Breast epithelium (tissue), 4 donors: ENCODE data around the gene AZU1. TPM values are rescaled to one million over a fixed set of nuclear protein-coding genes. Genes with fewer than 3 reads are reported as not detected.
A peak's percentile ranks its signal among the peaks of the same experiment; 100 is the strongest.

Experiments used
- DNase-seq, 2 donors: peaks; one replicate each; pipeline ENCODE4 v3.0.0-alpha.2; 2019; ENCODE audit warnings: low spot score in 2 of 2
- H3K27ac ChIP-seq, 2 donors: fragments of 200-600 bp; sonication (generic) in 1 of 2; one replicate each; pipeline ENCODE4 v1.5.1; 2016 to 2019; ENCODE audit warnings: mild to moderate bottlenecking in 1 of 2
- H3K27me3 ChIP-seq, 2 donors: fragments of 200-600 bp; sonication (generic) in 1 of 2; one replicate each; pipeline versions ENCODE4 v1.5.1 to v1.6.0; 2017 to 2019; ENCODE audit warnings: control low read depth in 1 of 2, mild to moderate bottlenecking in 1 of 2
- H3K36me3 ChIP-seq: fragments of 200-600 bp; one replicate; pipeline ENCODE4 v1.5.1; 2019
- H3K4me1 ChIP-seq, 2 donors: fragments of 200-600 bp; sonication (generic); one replicate each; pipeline ENCODE4 v1.5.1; 2016 to 2019; ENCODE audit warnings: control low read depth in 1 of 2
- H3K4me3 ChIP-seq, 3 donors: fragments of 200-600 bp; sonication (generic); 1 replicate in 2 of 3; 2 replicates in 1 of 3; pipeline ENCODE4 v1.5.1; 2016 to 2019; ENCODE audit warnings: mild to moderate bottlenecking in 3 of 3, moderate library complexity in 2 of 3
- H3K9me3 ChIP-seq, 2 donors: fragments of 200-600 bp; sonication (generic) in 1 of 2; one replicate each; pipeline ENCODE4 v1.5.1; 2016 to 2019; ENCODE audit warnings: control low read depth in 1 of 2
- POLR2A ChIP-seq: fragments of 450-650 bp; IDR thresholded peaks from one replicate; pipeline ENCODE4 v1.6.1; 2016; ENCODE audit warnings: antibody characterized with exemption, mild to moderate bottlenecking, moderate library complexity
- POLR2AphosphoS5 ChIP-seq, 3 donors: sonication (generic); formaldehyde crosslinking; IDR thresholded peaks; one replicate each; pipeline ENCODE4 v1.6.1; 2017; ENCODE audit warnings: antibody characterized with exemption in 3 of 3
- intact Hi-C: fragments of 100-400 bp; cut with DNase I; formaldehyde crosslinking; loops from one replicate; pipeline ENCODE4 v1.15.1; 2023; ENCODE audit warnings: low total_unique reads
- total RNA-seq, 3 donors: library from RNA; depleted of rRNA; stranded (reverse); fragments of >200 nt; gene quantifications; one replicate each; pipeline ENCODE4 v1.1.0, GENCODE V29; 2016
- TF ChIP-seq, protein P1 (sequence below), 3 donors: fragments of 450-650 bp; IDR thresholded peaks; one replicate each; pipeline ENCODE4 v1.5.1; 2016 to 2017; ENCODE audit warnings: antibody characterized with exemption in 3 of 3, mild to moderate bottlenecking in 3 of 3, moderate library complexity in 3 of 3

Gene AZU1
- total RNA-seq, 3 donors from 2014 or later = 0.29 TPM; not detected in 2

DNA sequence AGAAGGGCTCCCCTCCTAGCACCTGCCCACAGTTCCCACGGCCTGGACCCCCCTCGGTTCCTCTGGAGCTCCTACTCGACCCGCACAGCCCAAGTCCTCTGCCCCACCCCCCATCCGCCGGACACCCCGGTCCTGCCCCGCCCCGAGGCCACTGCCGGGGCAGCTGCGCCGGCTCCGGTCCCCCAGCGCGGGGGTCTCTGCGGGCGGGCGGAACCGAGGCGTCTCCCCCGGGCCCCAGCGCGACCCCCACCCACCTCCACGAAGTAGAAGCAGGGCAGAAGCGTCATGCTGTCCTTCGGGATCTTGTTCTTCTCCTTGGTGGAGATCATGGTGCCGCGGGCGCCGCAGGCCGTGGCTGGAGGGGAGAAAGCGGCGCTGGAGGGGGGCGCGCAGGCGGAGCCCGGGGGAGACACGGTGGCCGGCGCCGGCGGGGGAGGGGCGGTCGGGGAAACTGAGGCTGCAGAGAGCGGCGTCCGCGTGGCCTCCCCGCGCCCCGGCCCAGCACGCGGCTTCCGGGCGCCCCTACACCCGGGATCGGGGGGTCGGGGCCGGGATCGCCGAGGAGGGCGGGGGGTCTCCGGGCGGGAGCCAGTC is 6.3 kb upstream of the AZU1 start:
- TF ChIP-seq POLR2A (no peak), POLR2AphosphoS5 (IDR thresholded peaks at IDR 0.05) (no peak)
- TF ChIP-seq, protein P1, sequence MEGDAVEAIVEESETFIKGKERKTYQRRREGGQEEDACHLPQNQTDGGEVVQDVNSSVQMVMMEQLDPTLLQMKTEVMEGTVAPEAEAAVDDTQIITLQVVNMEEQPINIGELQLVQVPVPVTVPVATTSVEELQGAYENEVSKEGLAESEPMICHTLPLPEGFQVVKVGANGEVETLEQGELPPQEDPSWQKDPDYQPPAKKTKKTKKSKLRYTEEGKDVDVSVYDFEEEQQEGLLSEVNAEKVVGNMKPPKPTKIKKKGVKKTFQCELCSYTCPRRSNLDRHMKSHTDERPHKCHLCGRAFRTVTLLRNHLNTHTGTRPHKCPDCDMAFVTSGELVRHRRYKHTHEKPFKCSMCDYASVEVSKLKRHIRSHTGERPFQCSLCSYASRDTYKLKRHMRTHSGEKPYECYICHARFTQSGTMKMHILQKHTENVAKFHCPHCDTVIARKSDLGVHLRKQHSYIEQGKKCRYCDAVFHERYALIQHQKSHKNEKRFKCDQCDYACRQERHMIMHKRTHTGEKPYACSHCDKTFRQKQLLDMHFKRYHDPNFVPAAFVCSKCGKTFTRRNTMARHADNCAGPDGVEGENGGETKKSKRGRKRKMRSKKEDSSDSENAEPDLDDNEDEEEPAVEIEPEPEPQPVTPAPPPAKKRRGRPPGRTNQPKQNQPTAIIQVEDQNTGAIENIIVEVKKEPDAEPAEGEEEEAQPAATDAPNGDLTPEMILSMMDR (IDR thresholded peaks at IDR 0.05) = no peak
- intact Hi-C loops = no loop called here
- Histone ChIP-seq H3K27ac (peak overlapping the region in 1 of 2 donors; percentile 1), H3K4me3 (peak overlapping the region; percentile 26 to 71 (median 49)), H3K36me3 (no peaks in the 10 kb centered on the region), H3K27me3 (peaks cover 12 to 19% of the 10 kb centered on the region in 2 donors), H3K4me1 (peaks cover 4 to 7% of the 10 kb centered on the region in 2 donors), H3K9me3 (no peaks in the 10 kb centered on the region)
- DNase-seq = no peak

DNA sequence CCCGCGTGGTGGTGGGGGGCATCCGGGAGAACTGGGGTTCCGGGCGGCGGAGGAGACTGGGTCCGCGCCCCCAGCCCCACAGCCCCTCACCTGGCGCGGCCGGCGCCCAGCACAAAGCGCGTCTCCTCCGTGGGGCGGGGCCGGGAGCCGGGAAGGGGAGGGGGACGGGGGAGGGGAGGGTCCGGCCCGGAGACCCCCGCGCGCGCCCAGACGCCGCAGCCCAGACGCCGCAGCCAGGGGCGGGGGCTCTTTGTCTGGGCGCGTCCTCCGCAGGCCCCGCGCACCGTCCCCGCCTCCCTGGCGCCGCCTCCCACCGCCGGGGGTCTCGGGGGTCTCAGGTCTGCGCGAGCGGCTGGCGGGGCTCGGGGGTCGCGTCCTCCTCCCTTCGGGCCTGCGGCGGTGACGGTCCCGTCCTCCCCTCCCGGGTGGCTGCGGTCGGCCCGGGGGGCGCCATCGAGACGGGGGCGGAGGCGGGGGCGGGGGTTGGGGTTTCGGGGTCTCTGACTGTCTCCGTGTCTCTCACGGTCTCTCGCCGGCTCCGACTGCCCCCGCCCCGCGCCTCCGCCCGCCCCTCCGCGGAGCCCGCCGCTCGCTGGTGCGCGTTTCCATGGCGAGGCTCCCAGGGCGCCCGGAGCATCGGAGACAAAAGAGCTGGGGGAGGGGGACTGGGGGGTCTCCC is 5.7 kb upstream of the AZU1 start, which contains the start of gene PLPPR3:
TSS of gene PLPPR3 (minus strand) at position 131 of the 679 bp plus-strand sequence. CDS start 396 bp downstream, outside the sequence.
- TF ChIP-seq POLR2A = no peak
- TF ChIP-seq POLR2AphosphoS5 (IDR thresholded peaks at IDR 0.05) = no peak
- TF ChIP-seq, protein P1 (IDR thresholded peaks at IDR 0.05) = no peak
- Histone ChIP-seq H3K36me3 (no peaks in the 10 kb centered on the region), H3K27me3 (peaks cover 12 to 19% of the 10 kb centered on the region in 2 donors), H3K4me3 (peak within 1 kb of the TSS; percentile 26 to 71 (median 49)), H3K9me3 (no peaks in the 10 kb centered on the region), H3K27ac (peak within 1 kb of the TSS in 1 of 2 donors; percentile 12), H3K4me1 (peaks cover 4 to 7% of the 10 kb centered on the region in 2 donors)
- no peak for DNase-seq
- intact Hi-C loops = no loop called here

DNA sequence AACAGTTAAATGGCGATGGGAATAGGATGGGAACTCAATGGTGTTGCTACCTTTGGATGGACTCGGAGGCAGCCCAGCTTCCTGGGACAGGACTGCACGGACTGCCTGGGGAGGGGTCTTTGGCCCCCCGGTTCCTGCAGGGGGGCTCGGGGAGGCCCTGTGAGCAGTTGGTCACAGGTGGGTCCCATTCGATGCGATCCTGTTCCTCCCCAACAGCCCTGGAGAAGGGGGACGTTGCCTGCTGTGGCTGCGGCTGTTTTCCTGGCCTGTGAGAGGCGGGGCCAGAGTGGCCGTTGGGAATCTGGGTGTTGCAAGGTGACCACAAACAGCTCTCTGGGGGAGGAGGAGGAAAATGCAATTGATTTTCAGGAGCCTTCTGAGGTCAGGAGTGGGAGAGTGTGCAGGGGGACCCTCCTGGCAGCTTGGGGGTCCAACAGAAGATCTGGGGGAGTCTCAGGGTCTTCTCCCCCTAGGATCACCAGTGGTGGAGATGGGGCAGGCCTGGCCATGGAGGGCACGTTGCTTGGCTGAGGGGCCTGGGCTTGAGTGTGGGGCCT is 4.0 kb upstream of the AZU1 start:
- Histone ChIP-seq H3K4me1 (peaks cover 4 to 7% of the 10 kb centered on the region in 2 donors), H3K27me3 (peaks cover 12 to 26% of the 10 kb centered on the region in 2 donors), H3K27ac (peak overlapping the region; percentile 36 to 55), H3K9me3 (no peaks in the 10 kb centered on the region), H3K4me3 (peak overlapping the region in 1 of 3 donors; percentile 47), H3K36me3 (no peaks in the 10 kb centered on the region)
- DNase-seq = peak in 1 of 2 donors; percentile 79
- TF ChIP-seq, protein P1 (IDR thresholded peaks at IDR 0.05) = no peak
- TF ChIP-seq POLR2AphosphoS5 (IDR thresholded peaks at IDR 0.05) = no peak
- TF ChIP-seq POLR2A = no peak
- intact Hi-C loops = no loop called here

DNA sequence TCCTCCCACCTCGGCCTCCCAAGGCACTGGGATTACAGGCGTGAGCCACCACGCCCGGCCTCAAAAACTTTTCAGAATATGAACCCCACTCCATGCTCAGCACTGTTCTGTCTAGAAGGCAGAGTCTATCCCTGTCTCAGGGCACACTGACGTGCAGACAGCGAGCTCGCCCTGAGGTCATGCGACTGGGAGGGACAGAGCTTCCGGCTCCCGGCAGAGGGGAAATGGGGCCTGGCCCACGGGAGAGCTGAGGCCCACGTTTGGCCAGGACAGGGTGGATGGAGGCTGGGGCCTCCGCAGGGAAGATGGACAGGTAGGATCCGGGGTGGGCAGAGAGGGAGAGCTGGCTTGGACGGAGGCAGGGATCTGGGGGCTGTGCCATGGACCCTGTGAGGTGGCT is 2.8 kb upstream of the AZU1 start:
- Histone ChIP-seq H3K4me3 (no peak overlapping the region), H3K36me3 (no peaks in the 10 kb centered on the region), H3K9me3 (no peaks in the 10 kb centered on the region), H3K27me3 (peaks cover 12 to 31% of the 10 kb centered on the region in 2 donors), H3K4me1 (peaks cover 4 to 7% of the 10 kb centered on the region in 2 donors), H3K27ac (no peak overlapping the region)
- TF ChIP-seq POLR2AphosphoS5 (IDR thresholded peaks at IDR 0.05) = no peak
- TF ChIP-seq, protein P1 (IDR thresholded peaks at IDR 0.05) = no peak
- TF ChIP-seq POLR2A = no peak
- intact Hi-C loops = no loop called here
- no peak for DNase-seq
